GM23248 (cell line): ENCODE data around the gene FADS6.

ENCODE experiments used
- EZH2 ChIP-seq: fragments of 200-600 bp; sonication (generic); IDR thresholded peaks from 2 replicates; pipeline ENCODE4 v1.6.1; 2018; ENCODE audit warnings: antibody characterized with exemption, mild to moderate bottlenecking; ENCODE audit not compliant: insufficient read depth, poor library complexity, severe bottlenecking
- EZH2phosphoT487 ChIP-seq: fragments of 200-600 bp; sonication (generic); IDR thresholded peaks from 2 replicates; pipeline ENCODE4 v1.6.1; 2018; ENCODE audit warnings: antibody characterized with exemption, moderate library complexity, mild to moderate bottlenecking, low read depth; ENCODE audit not compliant: insufficient read depth

DNA sequence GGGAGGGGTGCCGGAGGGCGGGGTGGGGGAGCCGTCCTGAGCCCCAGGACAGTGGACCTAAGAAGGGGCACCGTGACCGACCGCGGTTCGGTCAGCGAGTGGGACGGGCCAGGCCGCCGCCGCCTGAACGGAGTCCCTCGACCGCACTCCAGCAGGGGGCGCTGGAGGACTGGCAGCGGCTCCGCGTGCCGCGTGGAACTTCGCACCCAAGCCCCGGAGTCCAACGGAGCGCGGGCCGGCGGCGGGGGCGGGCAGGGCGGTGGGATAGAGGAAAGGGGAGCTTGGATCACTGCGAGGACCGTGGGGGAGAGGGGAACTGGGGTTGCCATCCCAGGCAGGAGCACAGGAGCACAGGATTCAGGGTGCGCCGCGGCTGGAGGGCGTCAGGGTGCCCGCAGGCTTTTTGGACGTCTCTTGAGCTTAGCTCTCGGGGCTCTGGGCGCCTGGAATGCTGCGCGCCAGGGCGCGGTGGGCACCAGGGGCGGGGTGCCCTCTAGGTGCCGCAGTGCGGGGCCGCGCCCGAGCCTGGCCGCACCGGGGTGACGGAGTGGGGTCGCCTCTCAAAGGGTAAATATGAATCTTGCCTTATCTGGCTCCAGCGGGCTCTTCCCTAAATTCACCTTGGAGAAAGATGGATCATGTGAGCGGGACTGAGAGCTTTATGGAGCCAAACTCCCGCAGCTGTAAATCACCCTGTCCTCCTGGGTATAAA, 30.3 kb upstream of the FADS6 start:
- TF ChIP-seq EZH2, result no peak
- peak; percentile 38; the same call in 1 of the 2 replicates for TF ChIP-seq EZH2phosphoT487
